HG02610 (cell line): Measurements from ENCODE around the gene ADCY9.
"Not testable (repeated sequence)": the region's sequence is repeated elsewhere in the genome, so short reads cannot be mapped to it uniquely, and the experiment has no call there.

Experiments used
- ATAC-seq: cut with Tn5 transposase; IDR thresholded peaks from one replicate; pipeline ENCODE4 v1.9.1; 2021; ENCODE audit warnings: mild to moderate bottlenecking, moderate library complexity; ENCODE audit not compliant: unreplicated experiment

The ADCY9 gene

GRCh38 chr16:4038448-4038847 lies 77.8 kb downstream of the ADCY9 start:
- ATAC-seq: no peak

GRCh38 chr16:4036952-4037351 lies 79.3 kb downstream of the ADCY9 start:
- not testable (repeated sequence) for ATAC-seq

GRCh38 chr16:4034963-4035362 lies 81.3 kb downstream of the ADCY9 start:
- ATAC-seq: no peak

- ATAC-seq: no peak
These were observed 82.3 kb downstream of the ADCY9 start for GRCh38 chr16:4033951-4034350.

GRCh38 chr16:4032768-4033167 lies 83.5 kb downstream of the ADCY9 start:
- no peak for ATAC-seq

GRCh38 chr16:4028144-4028543 lies 88.1 kb downstream of the ADCY9 start:
- no peak for ATAC-seq

GRCh38 chr16:4026854-4027253 lies 89.4 kb downstream of the ADCY9 start:
- no peak for ATAC-seq

- ATAC-seq: no peak
These were observed 90.8 kb downstream of the ADCY9 start for GRCh38 chr16:4025428-4025827.

- ATAC-seq: no peak
These were observed 94.3 kb downstream of the ADCY9 start for GRCh38 chr16:4021916-4022315.

- ATAC-seq: no peak
These were observed 95.0 kb downstream of the ADCY9 start for GRCh38 chr16:4021070-4021779.

GRCh38 chr16:4019371-4019791 lies 96.9 kb downstream of the ADCY9 start:
- no peak for ATAC-seq

- no peak for ATAC-seq
These were observed 97.9 kb downstream of the ADCY9 start for GRCh38 chr16:4018391-4018790.

GRCh38 chr16:4017807-4018206 lies 98.4 kb downstream of the ADCY9 start:
- ATAC-seq: no peak

GRCh38 chr16:4016658-4017057 lies 99.6 kb downstream of the ADCY9 start:
- no peak for ATAC-seq

GRCh38 chr16:4016005-4016352 lies 100.3 kb downstream of the ADCY9 start:
- ATAC-seq: no peak

- no peak for ATAC-seq
These were observed 100.8 kb downstream of the ADCY9 start for GRCh38 chr16:4015275-4016004.

- ATAC-seq: no peak
These were observed 104.2 kb downstream of the ADCY9 start for GRCh38 chr16:4011940-4012629.

GRCh38 chr16:4011225-4011939 lies 104.9 kb downstream of the ADCY9 start:
- ATAC-seq: no peak

- no peak for ATAC-seq
These were observed 105.8 kb downstream of the ADCY9 start for GRCh38 chr16:4010225-4011158.

GRCh38 chr16:4009177-4009576 lies 107.1 kb downstream of the ADCY9 start:
- ATAC-seq: no peak
